Adrenal gland (tissue), 5 donors: ENCODE results near the gene ARPC5.

ENCODE experiments used
- POLR2A ChIP-seq, 2 donors: fragments of 450-650 bp; IDR thresholded peaks; one replicate each; pipeline ENCODE4 v1.6.1; 2017; ENCODE audit warnings: antibody characterized with exemption in 2 of 2, mild to moderate bottlenecking in 2 of 2, moderate library complexity in 1 of 2
- TF ChIP-seq, protein P1 (sequence below), 6 experiments: fragments of 450-650 bp in 4 of 6; fragments of 200-600 bp in 2 of 6; sonication (generic) in 1 of 6; IDR thresholded peaks; 1 replicate in 5 of 6; 2 replicates in 1 of 6; pipeline versions ENCODE4 v1.5.1 to v1.8.0; 2016 to 2021; ENCODE audit warnings: antibody characterized with exemption in 6 of 6, mild to moderate bottlenecking in 2 of 6, moderate library complexity in 1 of 6
- donor health status: DM: no; HTN: no; CAD: no.

DNA sequence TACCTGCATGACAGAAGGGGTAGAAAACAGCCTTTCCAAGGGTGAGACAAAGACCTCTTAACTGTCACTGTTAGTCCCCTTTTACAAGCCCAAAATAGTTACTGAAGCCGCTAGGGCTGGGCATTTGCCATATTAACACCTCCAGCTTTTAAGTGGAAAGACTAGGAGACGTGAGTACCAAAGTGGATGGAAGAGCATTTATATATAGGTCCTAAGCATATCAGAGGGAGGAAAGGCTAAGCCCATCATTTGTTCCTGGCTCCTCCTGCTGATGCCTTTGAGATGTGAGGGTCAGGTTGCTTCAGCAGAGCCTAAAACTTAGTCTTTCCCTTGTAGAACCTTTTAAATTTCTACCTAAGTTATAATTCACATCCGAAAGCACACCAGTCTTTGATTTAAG is 43.2 kb upstream of the ARPC5 start:
- no peak for TF ChIP-seq POLR2A (IDR thresholded peaks at IDR 0.05)
- TF ChIP-seq, protein P1, sequence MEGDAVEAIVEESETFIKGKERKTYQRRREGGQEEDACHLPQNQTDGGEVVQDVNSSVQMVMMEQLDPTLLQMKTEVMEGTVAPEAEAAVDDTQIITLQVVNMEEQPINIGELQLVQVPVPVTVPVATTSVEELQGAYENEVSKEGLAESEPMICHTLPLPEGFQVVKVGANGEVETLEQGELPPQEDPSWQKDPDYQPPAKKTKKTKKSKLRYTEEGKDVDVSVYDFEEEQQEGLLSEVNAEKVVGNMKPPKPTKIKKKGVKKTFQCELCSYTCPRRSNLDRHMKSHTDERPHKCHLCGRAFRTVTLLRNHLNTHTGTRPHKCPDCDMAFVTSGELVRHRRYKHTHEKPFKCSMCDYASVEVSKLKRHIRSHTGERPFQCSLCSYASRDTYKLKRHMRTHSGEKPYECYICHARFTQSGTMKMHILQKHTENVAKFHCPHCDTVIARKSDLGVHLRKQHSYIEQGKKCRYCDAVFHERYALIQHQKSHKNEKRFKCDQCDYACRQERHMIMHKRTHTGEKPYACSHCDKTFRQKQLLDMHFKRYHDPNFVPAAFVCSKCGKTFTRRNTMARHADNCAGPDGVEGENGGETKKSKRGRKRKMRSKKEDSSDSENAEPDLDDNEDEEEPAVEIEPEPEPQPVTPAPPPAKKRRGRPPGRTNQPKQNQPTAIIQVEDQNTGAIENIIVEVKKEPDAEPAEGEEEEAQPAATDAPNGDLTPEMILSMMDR (IDR thresholded peaks at IDR 0.05) = no peak
